ENCODE data around the gene ENC1.

Gene ENC1

GRCh38 chr5:74665273-74665672, 24.7 kb upstream of the ENC1 start:
- in situ Hi-C loops (cut with MboI; ENCODE audit: low pct_unique_long_range_greater_than_20kb, low sequenced_read_pairs, unreplicated experiment): loop anchor here (10.0 to 25.0 kb wide), 2 partner anchors 250 to 1078 kb away; no protein-coding TSS in a partner anchor
- no peak for TF ChIP-seq CTCF (IDR thresholded peaks at IDR 0.05; ENCODE audit: extremely low read depth, insufficient read depth, missing control alignments)
- no peak for DNase-seq (ENCODE audit: low spot score)

GRCh38 chr5:74664551-74664950, 24.0 kb upstream of the ENC1 start:
- in situ Hi-C loops (cut with MboI; ENCODE audit: low pct_unique_long_range_greater_than_20kb, low sequenced_read_pairs, unreplicated experiment): loop anchor here (10.0 to 25.0 kb wide), 2 partner anchors 250 to 1077 kb away; no protein-coding TSS in a partner anchor
- no peak for TF ChIP-seq CTCF (IDR thresholded peaks at IDR 0.05; ENCODE audit: extremely low read depth, insufficient read depth, missing control alignments)
- DNase-seq (ENCODE audit: low spot score): no peak

GRCh38 chr5:74660873-74661272, 20.3 kb upstream of the ENC1 start:
- in situ Hi-C loops (cut with MboI; ENCODE audit: low pct_unique_long_range_greater_than_20kb, low sequenced_read_pairs, unreplicated experiment): loop anchor here (10.0 to 25.0 kb wide), 2 partner anchors 254 to 1074 kb away; no protein-coding TSS in a partner anchor
- DNase-seq (ENCODE audit: low spot score): no peak
- no peak for TF ChIP-seq CTCF (IDR thresholded peaks at IDR 0.05; ENCODE audit: extremely low read depth, insufficient read depth, missing control alignments)

- no peak for DNase-seq (ENCODE audit: low spot score)
- TF ChIP-seq CTCF (IDR thresholded peaks at IDR 0.05; ENCODE audit: extremely low read depth, insufficient read depth, missing control alignments): no peak
- in situ Hi-C loops (cut with MboI; ENCODE audit: low pct_unique_long_range_greater_than_20kb, low sequenced_read_pairs, unreplicated experiment): loop anchor here (10.0 to 25.0 kb wide), 2 partner anchors 255 to 1073 kb away; no protein-coding TSS in a partner anchor
These were observed 19.6 kb upstream of the ENC1 start for GRCh38 chr5:74660140-74660539.

GRCh38 chr5:74659172-74659571, 18.6 kb upstream of the ENC1 start:
- no peak for TF ChIP-seq CTCF (IDR thresholded peaks at IDR 0.05; ENCODE audit: extremely low read depth, insufficient read depth, missing control alignments)
- DNase-seq (ENCODE audit: low spot score): no peak
- in situ Hi-C loops (cut with MboI; ENCODE audit: low pct_unique_long_range_greater_than_20kb, low sequenced_read_pairs, unreplicated experiment): loop anchor here (25.0 kb wide), 1 partner anchor 1072 kb away; no protein-coding TSS in a partner anchor

- no peak for TF ChIP-seq CTCF (IDR thresholded peaks at IDR 0.05; ENCODE audit: extremely low read depth, insufficient read depth, missing control alignments)
- in situ Hi-C loops (cut with MboI; ENCODE audit: low pct_unique_long_range_greater_than_20kb, low sequenced_read_pairs, unreplicated experiment): loop anchor here (25.0 kb wide), 1 partner anchor 1070 kb away; no protein-coding TSS in a partner anchor
- no peak for DNase-seq (ENCODE audit: low spot score)
These were observed 16.6 kb upstream of the ENC1 start for GRCh38 chr5:74657165-74657564.
